Measurements from ENCODE around the gene IL1RAP. TPM values are rescaled to one million over a fixed set of nuclear protein-coding genes. Genes with fewer than 3 reads are reported as not detected.

IL1RAP gene
- total and polyA plus RNA-seq, 2 donors (not counting 3 experiments of a cell fraction or from before 2014, with no cell fraction given) = 4.3 to 9.2 TPM

GRCh38 chr3:190621927-190622326 is 108.0 kb downstream of the IL1RAP start:
- no peaks in the 10 kb centered on the region for H3K9me1 ChIP-seq (replicated peaks; ENCODE audit: control insufficient read depth, extremely low read depth, insufficient read depth, low read length)
- peaks cover 7% of the 10 kb centered on the region for H3K4me1 ChIP-seq (ENCODE audit: control insufficient read depth, extremely low read depth, insufficient read depth, low read length)
- no peaks in the 10 kb centered on the region for H3K79me2 ChIP-seq (ENCODE audit: control insufficient read depth, insufficient read depth, low read length)
- dilution Hi-C loops (cut with MboI; ENCODE audit: extremely low pct_ligation_motif_present, low sequenced_read_pairs) (no loop called here), intact Hi-C loops (cut with micrococcal nuclease) (loop anchor here (1.0 kb wide), 1 partner anchor 9 kb away; no protein-coding TSS in a partner anchor)
- H3K27ac ChIP-seq (ENCODE audit: insufficient read depth, low read depth, low read length) = no peak overlapping the region
- DNase-seq (ENCODE audit: low read depth, low spot score) (no peak), FAIRE-seq (no peak)
- no peak overlapping the region for H3K9ac ChIP-seq (replicated peaks; ENCODE audit: extremely low read depth, insufficient read depth, low read length)
- CTCF ChIA-PET = interaction anchor here (1.9 to 2.1 kb wide), 2 partner anchors 10 to 18 kb away, joined by 5 read pairs; no protein-coding TSS in a partner anchor
- no peaks in the 10 kb centered on the region for H3K36me3 ChIP-seq (ENCODE audit: control insufficient read depth in 2 of 2, extremely low read depth in 1 of 2, insufficient read depth in 2 of 2, low read length in 2 of 2)
- TF ChIP-seq MAX (IDR thresholded peaks at IDR 0.05; ENCODE audit: insufficient read depth, insufficient read length) (no peak), GATA2 (IDR thresholded peaks at IDR 0.05; ENCODE audit: insufficient read depth, insufficient read length, low read depth, low read length) (no peak), POLR2AphosphoS5 (IDR thresholded peaks at IDR 0.05; ENCODE audit: insufficient read depth, low read depth, low read length) (no peak), FOS (IDR thresholded peaks at IDR 0.05; ENCODE audit: borderline replicate concordance, insufficient read depth, low read length) (no peak)
- no peak overlapping the region for H3K4me2 ChIP-seq (ENCODE audit: insufficient read depth, low read length)
- no TSS peak for BruUV-seq (replicated peaks)
- no peaks in the 10 kb centered on the region for H3K27me3 ChIP-seq (ENCODE audit: control insufficient read depth in 2 of 2, insufficient read depth in 2 of 2, low read length in 2 of 2)
- no peak overlapping the region for H2AFZ ChIP-seq (ENCODE audit: low read depth, low read length)
- POLR2A ChIA-PET = no interaction called here
- H3K4me3 ChIP-seq (replicated peaks in 1 of 3; ENCODE audit: insufficient read depth in 1 of 3, low read depth in 1 of 3, low read length in 3 of 3) = no peak overlapping the region
- H4K20me1 ChIP-seq (replicated peaks; ENCODE audit: control insufficient read depth, extremely low read depth, insufficient read depth, low read length) = no peaks in the 10 kb centered on the region
- no peaks in the 10 kb centered on the region for H3K9me3 ChIP-seq (replicated peaks; ENCODE audit: control insufficient read depth, insufficient read depth, low read length)

DNA sequence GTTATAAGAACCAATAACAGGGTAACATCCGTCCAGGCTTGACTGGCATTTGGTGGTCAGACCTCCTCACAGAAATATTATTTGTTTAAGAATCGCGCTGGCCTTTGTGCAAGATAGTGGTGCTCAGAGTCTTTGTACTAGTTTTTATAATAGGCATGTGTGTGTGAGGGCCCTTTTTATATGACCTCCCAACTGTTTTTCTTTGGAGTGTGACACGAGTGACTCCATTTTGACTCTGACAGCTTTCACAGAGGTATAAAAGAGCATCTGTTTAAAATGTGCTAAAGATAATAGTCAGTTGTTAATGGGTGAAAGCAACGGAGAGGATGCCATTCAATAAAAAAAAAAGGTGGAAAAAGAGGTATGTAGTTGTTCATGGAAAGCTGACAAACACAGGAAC is 110.4 kb downstream of the IL1RAP start:
- no peaks in the 10 kb centered on the region for H3K27me3 ChIP-seq (ENCODE audit: control insufficient read depth in 2 of 2, insufficient read depth in 2 of 2, low read length in 2 of 2)
- H3K9me3 ChIP-seq (replicated peaks; ENCODE audit: control insufficient read depth, insufficient read depth, low read length) = no peaks in the 10 kb centered on the region
- dilution Hi-C loops (cut with MboI; ENCODE audit: extremely low pct_ligation_motif_present, low sequenced_read_pairs) = no loop called here
- no peak for FAIRE-seq
- ChIA-PET POLR2A (no interaction called here), CTCF (interaction anchor here (0.9 kb wide), 1 partner anchor 181 kb away, joined by 3 read pairs; no protein-coding TSS in a partner anchor)
- H3K9ac ChIP-seq (replicated peaks; ENCODE audit: extremely low read depth, insufficient read depth, low read length) = no peak overlapping the region
- no peaks in the 10 kb centered on the region for H3K79me2 ChIP-seq (ENCODE audit: control insufficient read depth, insufficient read depth, low read length)
- H3K4me3 ChIP-seq (replicated peaks in 1 of 3; ENCODE audit: insufficient read depth in 1 of 3, low read depth in 1 of 3, low read length in 3 of 3) = no peak overlapping the region
- no peak overlapping the region for H3K27ac ChIP-seq (ENCODE audit: insufficient read depth, low read depth, low read length)
- intact Hi-C loops (cut with micrococcal nuclease) = no loop called here
- no peak overlapping the region for H3K4me2 ChIP-seq (ENCODE audit: insufficient read depth, low read length)
- no peaks in the 10 kb centered on the region for H3K36me3 ChIP-seq (ENCODE audit: control insufficient read depth in 2 of 2, extremely low read depth in 1 of 2, insufficient read depth in 2 of 2, low read length in 2 of 2)
- no peak for DNase-seq (ENCODE audit: low read depth, low spot score)
- no TSS peak for BruUV-seq (replicated peaks)
- H4K20me1 ChIP-seq (replicated peaks; ENCODE audit: control insufficient read depth, extremely low read depth, insufficient read depth, low read length) = no peaks in the 10 kb centered on the region
- no peak overlapping the region for H2AFZ ChIP-seq (ENCODE audit: low read depth, low read length)
- TF ChIP-seq JUN (IDR thresholded peaks at IDR 0.05; ENCODE audit: borderline replicate concordance, insufficient read depth, insufficient read length, low read depth) = no peak
- TF ChIP-seq CTCF (IDR thresholded peaks at IDR 0.05; ENCODE audit: extremely low read depth in 1 of 2, insufficient read depth in 1 of 2, low read depth in 1 of 2, low read length in 2 of 2) = no peak
- no peak for TF ChIP-seq GATA2 (IDR thresholded peaks at IDR 0.05; ENCODE audit: insufficient read depth, insufficient read length, low read depth, low read length)
- no peak for TF ChIP-seq EZH2 (IDR thresholded peaks at IDR 0.05; ENCODE audit: borderline replicate concordance, low read depth, low read length, severe bottlenecking)
- TF ChIP-seq POLR2AphosphoS5 (IDR thresholded peaks at IDR 0.05; ENCODE audit: insufficient read depth, low read depth, low read length) = no peak
- no peak for TF ChIP-seq FOS (IDR thresholded peaks at IDR 0.05; ENCODE audit: borderline replicate concordance, insufficient read depth, low read length)
- no peak for TF ChIP-seq MYC (IDR thresholded peaks at IDR 0.05; ENCODE audit: low read depth, low read length)
- no peak for TF ChIP-seq POLR2A (IDR thresholded peaks at IDR 0.05; ENCODE audit: low read depth, low read length)
- TF ChIP-seq MAX (IDR thresholded peaks at IDR 0.05; ENCODE audit: insufficient read depth, insufficient read length) = no peak
- H3K4me1 ChIP-seq (ENCODE audit: control insufficient read depth, extremely low read depth, insufficient read depth, low read length) = no peaks in the 10 kb centered on the region
- H3K9me1 ChIP-seq (replicated peaks; ENCODE audit: control insufficient read depth, extremely low read depth, insufficient read depth, low read length) = no peaks in the 10 kb centered on the region

All from endothelial cell of umbilical vein (primary cell).